ENCODE results near the gene TAF11L9. TPM values are rescaled to one million over a fixed set of nuclear protein-coding genes. Genes with fewer than 3 reads are reported as not detected.
"Not testable (repeated sequence)": the region's sequence is repeated elsewhere in the genome, so short reads cannot be mapped to it uniquely, and the experiment has no call there.

The TAF11L9 gene
- polyA plus RNA-seq, 3 donors: not detected

- H3K27ac ChIP-seq (ENCODE audit: low read depth in 1 of 2, low read length in 2 of 2); DNase-seq; H2AFZ ChIP-seq (ENCODE audit: insufficient read depth, low read depth, low read length, poor library complexity, severe bottlenecking); H3K9me3 Mint-ChIP-seq; H3K9ac ChIP-seq (ENCODE audit: insufficient read depth, low read length, poor library complexity, severe bottlenecking); H3K4me3 Mint-ChIP-seq; H3K36me3 ChIP-seq (replicated peaks in 1 of 2; ENCODE audit: control insufficient read depth in 1 of 2, insufficient read depth in 2 of 2, low read length in 2 of 2); intact Hi-C loops (cut with micrococcal nuclease); H3K4me1 Mint-ChIP-seq; H3K79me2 ChIP-seq (ENCODE audit: insufficient read depth, low read length); H3K27me3 Mint-ChIP-seq (ENCODE audit: low read depth in 3 of 3); H3K27me3 ChIP-seq (ENCODE audit: control insufficient read depth in 2 of 2, insufficient read depth in 2 of 2, low read length in 2 of 2); H3K9me3 ChIP-seq (replicated peaks in 1 of 2; ENCODE audit: control insufficient read depth in 1 of 2, insufficient read depth in 1 of 2, low read length in 2 of 2); H4K20me1 ChIP-seq (ENCODE audit: insufficient read depth, low read length); H3K4me1 ChIP-seq (ENCODE audit: control insufficient read depth in 1 of 2, insufficient read depth in 2 of 2, low read length in 2 of 2); H3K27ac Mint-ChIP-seq; H3K4me2 ChIP-seq (replicated peaks; ENCODE audit: extremely low read depth, low read length, poor library complexity, severe bottlenecking); H3K4me3 ChIP-seq (replicated peaks in 1 of 3; ENCODE audit: low read depth in 2 of 3, low read length in 3 of 3); H3K36me3 Mint-ChIP-seq: not testable (repeated sequence)
- no CpG with 5 or more reads among the region's 16 CpGs for WGBS (ENCODE audit: insufficient coverage)
Measured at GRCh38 chr5:17590860-17591259, 3.3 kb downstream of the TAF11L9 start, which contains the start of gene TAF11L8. Gene TAF11L8, minus strand, starts transcription at chr5:17590960.

GRCh38 chr5:17585658-17586057 is 8.5 kb downstream of the TAF11L9 start, which contains the start of gene TAF11L7:
Gene TAF11L7, minus strand, starts transcription at chr5:17585758.
- H3K4me3 Mint-ChIP-seq; H3K9me3 Mint-ChIP-seq; H3K79me2 ChIP-seq (ENCODE audit: insufficient read depth, low read length); H3K4me1 Mint-ChIP-seq; H3K9ac ChIP-seq (ENCODE audit: insufficient read depth, low read length, poor library complexity, severe bottlenecking); intact Hi-C loops (cut with micrococcal nuclease); H3K27me3 Mint-ChIP-seq (ENCODE audit: low read depth in 3 of 3); H3K27me3 ChIP-seq (ENCODE audit: control insufficient read depth in 2 of 2, insufficient read depth in 2 of 2, low read length in 2 of 2); H2AFZ ChIP-seq (ENCODE audit: insufficient read depth, low read depth, low read length, poor library complexity, severe bottlenecking); H3K4me2 ChIP-seq (replicated peaks; ENCODE audit: extremely low read depth, low read length, poor library complexity, severe bottlenecking); H3K36me3 ChIP-seq (replicated peaks in 1 of 2; ENCODE audit: control insufficient read depth in 1 of 2, insufficient read depth in 2 of 2, low read length in 2 of 2); H3K27ac Mint-ChIP-seq; H3K27ac ChIP-seq (ENCODE audit: low read depth in 1 of 2, low read length in 2 of 2); H3K9me3 ChIP-seq (replicated peaks in 1 of 2; ENCODE audit: control insufficient read depth in 1 of 2, insufficient read depth in 1 of 2, low read length in 2 of 2); DNase-seq; H3K36me3 Mint-ChIP-seq; H3K4me3 ChIP-seq (replicated peaks in 1 of 3; ENCODE audit: low read depth in 2 of 3, low read length in 3 of 3); H3K4me1 ChIP-seq (ENCODE audit: control insufficient read depth in 1 of 2, insufficient read depth in 2 of 2, low read length in 2 of 2); H4K20me1 ChIP-seq (ENCODE audit: insufficient read depth, low read length): not testable (repeated sequence)
- WGBS (ENCODE audit: insufficient coverage): no CpG with 5 or more reads among the region's 16 CpGs

Small RNAs within 50 kb of the gene (small RNA-seq; reads per million reads assigned to genes)
- gene AC233724.3 (ENCODE audit: insufficient read length, low read depth): not detected
- gene AC233724.4 (ENCODE audit: insufficient read length, low read depth): not detected
- not detected for gene AC233724.6 (ENCODE audit: insufficient read length, low read depth)
- gene AC233724.7 (ENCODE audit: insufficient read length, low read depth): not detected

Other genes starting within 250 kb of the TAF11L9 start
- gene TAF11L2, start 96.2 kb downstream of the TAF11L9 start, polyA plus RNA-seq: not detected
- gene TAF11L3, start 76.0 kb downstream of the TAF11L9 start, polyA plus RNA-seq: not detected
- gene TAF11L4, start 72.6 kb downstream of the TAF11L9 start, polyA plus RNA-seq: not detected
- gene TAF11L5, start 69.2 kb downstream of the TAF11L9 start, polyA plus RNA-seq: not detected
- not detected for gene TAF11L6, start 65.7 kb downstream of the TAF11L9 start, polyA plus RNA-seq
- not detected for gene TAF11L7, start 8.6 kb downstream of the TAF11L9 start, polyA plus RNA-seq
- not detected for gene TAF11L8, start 3.4 kb downstream of the TAF11L9 start, polyA plus RNA-seq
- gene TAF11L10, start 3.4 kb upstream of the TAF11L9 start, polyA plus RNA-seq: not detected
- gene TAF11L11, start 9.8 kb upstream of the TAF11L9 start, polyA plus RNA-seq: not detected
- gene TAF11L12, start 16.0 kb upstream of the TAF11L9 start, polyA plus RNA-seq: not detected
- not detected for gene TAF11L13, start 37.7 kb upstream of the TAF11L9 start, polyA plus RNA-seq
- gene TAF11L14, start 40.1 kb upstream of the TAF11L9 start, polyA plus RNA-seq: not detected